Measurements from ENCODE around the gene FREM2. TPM values are rescaled to one million over a fixed set of nuclear protein-coding genes. Genes with fewer than 3 reads are reported as not detected.

Gene FREM2
- polyA plus RNA-seq, 2 of the 4 experiments (the other 2 are of a cell fraction) = not detected

GRCh38 chr13:38697628-38698333 is 10.9 kb downstream of the FREM2 start:
- DNase-seq (ENCODE audit: low read depth in 1 of 2, low spot score in 1 of 2) = no peak
- ChIA-PET POLR2A (no interaction called here), CTCF (interaction anchor here (1.3 kb wide), 1 partner anchor 11 kb away, joined by 3 read pairs; the partner anchor contains the start of gene FREM2)
- Histone ChIP-seq H3K4me1 (no peaks in the 10 kb centered on the region), H3K4me2 (no peak overlapping the region), H3K4me3 (no peak overlapping the region), H3K9me3 (no peaks in the 10 kb centered on the region), H3K27ac (no peak overlapping the region)
- ATAC-seq = no peak
- WGBS (ENCODE audit: missing lambda C conversion rate) = 61% methylated on average over 2 of the region's 2 CpGs
- no peak for FAIRE-seq
- TF ChIP-seq ESRRA (IDR thresholded peaks at IDR 0.05; ENCODE audit: borderline replicate concordance, low read length) (no peak), ZFP36 (IDR thresholded peaks at IDR 0.05; ENCODE audit: borderline replicate concordance, partially characterized antibody) (no peak)

GRCh38 chr13:38700051-38700450 is 13.2 kb downstream of the FREM2 start:
- H3K4me2 ChIP-seq = no peak overlapping the region
- ChIA-PET POLR2A (no interaction called here), CTCF (no interaction called here)
- no peaks in the 10 kb centered on the region for H3K9me3 ChIP-seq
- no peak for TF ChIP-seq HEYL (CRISPR knock-in tag; IDR thresholded peaks at IDR 0.05)
- TF ChIP-seq NR3C1 (IDR thresholded peaks at IDR 0.05) = no peak
- no peak for TF ChIP-seq NFE2L2 (conservative IDR thresholded peaks at IDR 0.05; ENCODE audit: low read length)
- no peak for TF ChIP-seq HMGXB4 (CRISPR knock-in tag; IDR thresholded peaks at IDR 0.05; ENCODE audit: borderline replicate concordance)
- no peak for TF ChIP-seq RCOR1 (IDR thresholded peaks at IDR 0.05; ENCODE audit: low read depth, low read length)
- no peak for TF ChIP-seq KDM1A (IDR thresholded peaks at IDR 0.05; ENCODE audit: low read depth)
- no peak for TF ChIP-seq BCL3 (IDR thresholded peaks at IDR 0.05)
- no peak for TF ChIP-seq ZNF302 (CRISPR knock-in tag; IDR thresholded peaks at IDR 0.05)
- no peak for TF ChIP-seq CBX2 (IDR thresholded peaks at IDR 0.05; ENCODE audit: borderline replicate concordance, low read depth)
- no peak for TF ChIP-seq E2F6 (IDR thresholded peaks at IDR 0.05; ENCODE audit: borderline replicate concordance, low read depth)
- no peak for TF ChIP-seq EP300 (IDR thresholded peaks at IDR 0.05)
- TF ChIP-seq ESRRA (IDR thresholded peaks at IDR 0.05; ENCODE audit: borderline replicate concordance, low read length) = no peak
- TF ChIP-seq RFX5 (IDR thresholded peaks at IDR 0.05) = no peak
- 0% methylated on average over 2 of the region's 2 CpGs for WGBS (ENCODE audit: missing lambda C conversion rate)
- H3K4me3 ChIP-seq = no peak overlapping the region
- H3K4me1 ChIP-seq = no peaks in the 10 kb centered on the region
- no peak for DNase-seq (ENCODE audit: low read depth in 1 of 2, low spot score in 1 of 2)
- H3K27ac ChIP-seq = no peak overlapping the region
- no peak for ATAC-seq
- FAIRE-seq = no peak

- CTCF ChIA-PET = no interaction called here
- no peak for DNase-seq (ENCODE audit: low read depth in 1 of 2, low spot score in 1 of 2)
- POLR2A ChIA-PET = no interaction called here
Measured at GRCh38 chr13:38702669-38703068, 15.8 kb downstream of the FREM2 start.

More at GRCh38 chr13:38702669-38703068, 15.8 kb downstream of the FREM2 start:
- Histone ChIP-seq H3K4me3 (no peak overlapping the region), H3K4me2 (no peak overlapping the region), H3K9me3 (no peaks in the 10 kb centered on the region), H3K4me1 (no peaks in the 10 kb centered on the region), H3K27ac (no peak overlapping the region)
- FAIRE-seq = no peak
- WGBS (ENCODE audit: missing lambda C conversion rate) = 16% methylated on average over 2 of the region's 2 CpGs
- no peak for ATAC-seq
- TF ChIP-seq HOXB5 (CRISPR knock-in tag; IDR thresholded peaks at IDR 0.05) = no peak
- TF ChIP-seq FOXS1 (CRISPR knock-in tag; IDR thresholded peaks at IDR 0.05) = no peak
- no peak for TF ChIP-seq ELK1 (IDR thresholded peaks at IDR 0.05; ENCODE audit: low read depth, low read length)
- TF ChIP-seq HMGXB4 (CRISPR knock-in tag; IDR thresholded peaks at IDR 0.05; ENCODE audit: borderline replicate concordance) = no peak
- TF ChIP-seq RNF2 (IDR thresholded peaks at IDR 0.05; ENCODE audit: borderline replicate concordance, low read depth) = no peak
- TF ChIP-seq TFCP2L1 (CRISPR knock-in tag; IDR thresholded peaks at IDR 0.05) = no peak
- no peak for TF ChIP-seq E2F6 (IDR thresholded peaks at IDR 0.05; ENCODE audit: borderline replicate concordance, low read depth)
- no peak for TF ChIP-seq MAX (IDR thresholded peaks at IDR 0.05)
- TF ChIP-seq CBX2 (IDR thresholded peaks at IDR 0.05; ENCODE audit: borderline replicate concordance, low read depth) = no peak
- no peak for TF ChIP-seq FOSL2 (IDR thresholded peaks at IDR 0.05)
- no peak for TF ChIP-seq FOSL2 (CRISPR knock-in tag; IDR thresholded peaks at IDR 0.05)
- TF ChIP-seq CEBPB (IDR thresholded peaks at IDR 0.05) = no peak
- no peak for TF ChIP-seq CHD2 (IDR thresholded peaks at IDR 0.05; ENCODE audit: low read length, partially characterized antibody)
- no peak for TF ChIP-seq ZNF302 (CRISPR knock-in tag; IDR thresholded peaks at IDR 0.05)
